GM18951 (cell line): ENCODE measurements around the gene CIRBP.

Experiments
- POLR2A ChIP-seq: IDR thresholded peaks from 4 replicates; pipeline ENCODE4 v1.6.1; 2011; ENCODE audit warnings: mild to moderate bottlenecking; ENCODE audit not compliant: insufficient read length, insufficient read depth; ENCODE audit errors: extremely low read depth
- in situ Hi-C: fragments of 300-500 bp; cut with MboI; formaldehyde crosslinking; loops from one replicate; pipeline ENCODE4 v1.12.0; 2022; ENCODE audit warnings: low sequenced_read_pairs, mixed read lengths, inconsistent platforms; ENCODE audit not compliant: unreplicated experiment

The CIRBP gene

DNA sequence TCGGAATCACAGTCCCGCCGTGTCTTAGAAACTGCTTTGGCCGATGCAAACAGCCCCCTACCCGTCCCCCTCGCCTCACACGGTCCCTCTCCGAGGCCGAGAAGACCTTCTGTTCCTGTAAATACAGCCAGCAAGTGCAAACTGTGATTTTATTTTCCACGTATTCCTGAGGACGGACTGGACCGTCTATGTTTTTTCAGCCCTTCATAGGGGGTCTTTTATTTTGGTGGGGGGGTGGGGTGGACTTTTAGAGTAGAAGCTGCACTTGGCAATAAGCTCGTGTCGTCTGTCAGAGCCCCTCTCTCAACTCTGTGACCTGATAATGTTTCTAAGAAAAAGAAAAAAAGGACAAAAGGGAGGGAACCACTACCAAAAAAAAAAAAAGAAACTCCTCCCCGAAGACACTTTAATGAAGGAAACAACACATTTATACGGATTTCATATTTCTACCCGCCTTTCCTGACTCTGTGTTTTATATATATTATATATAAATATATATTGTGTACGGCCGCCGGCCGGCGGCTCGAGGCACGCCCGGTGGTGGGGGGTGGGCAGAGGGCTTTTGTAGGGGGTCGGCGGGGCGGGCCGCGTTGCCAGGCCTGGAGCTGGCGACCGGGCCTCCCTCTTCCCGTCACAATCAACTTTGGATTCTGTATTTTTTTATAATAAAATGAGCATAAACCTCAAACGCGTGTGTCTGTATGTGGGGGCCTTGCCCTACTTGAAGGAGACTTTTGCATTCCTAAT, 31.8 kb downstream of the CIRBP start:
- in situ Hi-C loops, result loop anchor here (10.0 kb wide), 1 partner anchor 74 kb away; no protein-coding TSS in a partner anchor
- no peak for TF ChIP-seq POLR2A

DNA sequence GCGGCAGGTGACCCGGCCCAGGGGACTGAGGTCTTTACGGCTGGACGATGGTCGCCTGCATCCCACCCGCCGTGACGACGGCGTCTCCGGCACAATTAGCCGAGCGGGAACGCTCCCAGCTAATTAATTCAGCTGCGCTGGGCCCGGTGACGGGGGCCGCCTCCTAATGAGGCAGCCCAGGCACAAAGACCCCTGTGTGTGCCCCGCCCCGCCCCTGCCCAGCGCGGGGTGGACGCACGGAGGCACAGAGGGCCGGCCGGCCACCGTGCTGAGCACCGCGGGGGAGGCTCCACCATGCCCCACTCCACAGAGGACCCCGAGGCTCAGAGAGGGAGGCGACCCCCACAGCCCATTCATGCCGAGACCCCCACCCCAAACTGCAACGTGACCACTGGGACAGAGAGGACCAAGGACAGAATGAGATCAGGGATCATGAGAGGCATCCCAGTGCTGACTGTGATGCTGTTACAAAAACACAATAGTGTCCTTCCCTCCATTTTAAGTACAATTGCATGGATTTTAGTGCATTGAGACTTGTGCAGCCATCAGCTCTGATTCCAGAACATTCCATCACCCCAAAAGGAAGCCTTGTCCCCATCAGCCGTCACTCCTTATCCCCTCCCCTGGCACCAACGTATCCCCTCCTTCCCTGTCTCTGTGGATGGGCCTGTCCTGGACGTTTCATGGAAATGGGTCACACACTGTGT, 33.6 kb downstream of the CIRBP start:
- in situ Hi-C loops, result loop anchor here (10.0 kb wide), 1 partner anchor 72 kb away; no protein-coding TSS in a partner anchor
- no peak for TF ChIP-seq POLR2A

- no peak for TF ChIP-seq POLR2A
- in situ Hi-C loops, result loop anchor here (10.0 kb wide), 1 partner anchor 70 kb away; no protein-coding TSS in a partner anchor
Observed at GRCh38 chr19:1304197-1304924, 35.2 kb downstream of the CIRBP start.

DNA sequence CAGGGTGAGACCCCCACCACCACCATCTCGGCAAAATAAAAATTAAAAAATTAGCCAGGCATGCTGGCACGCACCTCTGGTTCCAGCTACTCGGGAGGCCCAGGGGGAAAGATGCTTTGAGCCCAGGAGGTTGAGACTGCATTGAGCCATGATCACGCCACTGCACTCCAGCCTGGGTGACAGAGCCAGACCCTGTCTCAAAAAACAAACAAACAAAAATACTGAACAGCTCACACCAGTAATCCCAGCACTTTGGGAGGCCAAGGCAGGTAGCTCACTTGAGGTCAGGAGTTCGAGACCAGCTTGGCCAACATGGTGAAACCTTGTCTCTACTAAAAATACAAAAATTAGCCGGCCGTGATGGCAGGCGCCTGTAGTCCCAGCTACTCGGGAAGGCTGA, 36.2 kb downstream of the CIRBP start:
- in situ Hi-C loops, result loop anchor here (10.0 kb wide), 1 partner anchor 69 kb away; no protein-coding TSS in a partner anchor

DNA sequence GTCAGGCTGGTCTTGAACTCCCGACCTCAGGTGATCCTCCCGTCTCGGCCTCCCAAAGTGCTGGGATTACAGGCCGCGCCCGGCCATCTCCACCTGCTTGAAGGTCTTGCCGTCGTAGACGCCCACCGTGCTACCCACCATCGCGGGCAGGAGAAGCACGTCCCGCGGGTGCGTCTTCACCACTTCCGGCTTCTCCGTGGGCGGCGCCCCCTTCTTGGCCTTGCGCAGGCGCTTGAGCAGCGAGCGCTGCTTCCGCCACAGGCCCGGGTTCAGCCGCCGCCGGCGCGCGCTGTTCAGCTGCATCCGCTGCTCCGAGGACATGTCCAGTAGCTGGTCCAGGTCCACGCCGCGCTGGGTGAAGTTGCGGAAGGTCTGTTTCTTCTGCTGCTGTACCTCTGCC, 38.2 kb downstream of the CIRBP start:
- no peak for TF ChIP-seq POLR2A
- in situ Hi-C loops, result loop anchor here (10.0 kb wide), 1 partner anchor 67 kb away; no protein-coding TSS in a partner anchor

GRCh38 chr19:1307755-1308303, 38.7 kb downstream of the CIRBP start:
- in situ Hi-C loops, result loop anchor here (10.0 kb wide), 1 partner anchor 67 kb away; no protein-coding TSS in a partner anchor

DNA sequence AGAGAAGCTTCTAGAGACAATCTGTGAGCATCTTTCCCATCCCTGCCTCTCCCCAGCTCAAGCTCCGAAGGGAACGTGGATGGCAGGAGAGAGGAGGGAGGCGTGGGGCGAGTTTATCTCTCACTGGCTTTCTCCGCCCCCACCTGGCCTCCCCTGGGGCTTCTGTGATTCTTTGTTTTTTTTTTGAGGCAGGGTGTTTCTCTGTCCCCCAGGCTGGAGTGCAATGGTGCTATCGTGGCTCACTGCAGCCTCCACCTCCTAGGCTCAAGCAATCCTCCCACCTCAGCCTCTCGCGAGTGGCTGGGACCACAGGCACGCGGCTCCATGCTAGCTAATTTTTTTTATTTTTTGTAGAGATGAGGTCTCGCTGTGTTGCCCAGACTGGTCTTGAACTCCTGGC, 39.6 kb downstream of the CIRBP start:
- no peak for TF ChIP-seq POLR2A
- in situ Hi-C loops, result loop anchor here (10.0 kb wide), 1 partner anchor 66 kb away; no protein-coding TSS in a partner anchor

More at GRCh38 chr19:1307755-1308303, 38.7 kb downstream of the CIRBP start:
- TF ChIP-seq POLR2A, result no peak

- TF ChIP-seq POLR2A, result no peak
- in situ Hi-C loops, result loop anchor here (10.0 kb wide), 1 partner anchor 65 kb away; no protein-coding TSS in a partner anchor
Observed at GRCh38 chr19:1309977-1310852, 41.1 kb downstream of the CIRBP start.

- no peak for TF ChIP-seq POLR2A
- in situ Hi-C loops, result no loop called here
Observed at GRCh38 chr19:1310853-1311180, 41.7 kb downstream of the CIRBP start.

DNA sequence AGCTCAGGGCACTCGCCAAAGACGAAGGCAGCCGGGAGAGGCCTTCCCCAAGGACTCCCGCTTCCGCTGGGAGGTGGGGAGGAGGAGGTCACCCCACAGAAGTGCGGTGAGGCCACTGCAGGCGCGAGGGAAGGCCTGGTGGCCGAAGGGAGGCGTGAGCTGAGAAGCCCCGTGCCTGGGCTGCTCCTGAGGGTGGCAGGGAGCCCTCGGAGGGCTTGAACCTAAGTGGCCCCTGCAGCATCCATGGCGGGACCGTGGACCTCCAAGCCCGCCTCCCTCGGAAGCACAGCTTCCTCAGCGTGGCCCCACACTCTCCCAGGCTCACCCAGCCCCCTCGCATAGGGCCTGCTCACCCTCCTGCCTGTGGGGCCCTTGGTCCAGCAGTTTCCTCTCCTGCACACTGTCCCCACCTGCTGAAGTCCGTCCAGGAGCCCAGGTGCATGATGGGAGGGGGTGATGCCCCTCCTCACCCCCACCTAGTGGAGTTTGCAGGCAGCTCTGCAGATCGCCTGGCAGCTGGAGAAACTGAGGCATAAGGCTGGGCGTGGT, 42.5 kb downstream of the CIRBP start:
- no peak for TF ChIP-seq POLR2A

DNA sequence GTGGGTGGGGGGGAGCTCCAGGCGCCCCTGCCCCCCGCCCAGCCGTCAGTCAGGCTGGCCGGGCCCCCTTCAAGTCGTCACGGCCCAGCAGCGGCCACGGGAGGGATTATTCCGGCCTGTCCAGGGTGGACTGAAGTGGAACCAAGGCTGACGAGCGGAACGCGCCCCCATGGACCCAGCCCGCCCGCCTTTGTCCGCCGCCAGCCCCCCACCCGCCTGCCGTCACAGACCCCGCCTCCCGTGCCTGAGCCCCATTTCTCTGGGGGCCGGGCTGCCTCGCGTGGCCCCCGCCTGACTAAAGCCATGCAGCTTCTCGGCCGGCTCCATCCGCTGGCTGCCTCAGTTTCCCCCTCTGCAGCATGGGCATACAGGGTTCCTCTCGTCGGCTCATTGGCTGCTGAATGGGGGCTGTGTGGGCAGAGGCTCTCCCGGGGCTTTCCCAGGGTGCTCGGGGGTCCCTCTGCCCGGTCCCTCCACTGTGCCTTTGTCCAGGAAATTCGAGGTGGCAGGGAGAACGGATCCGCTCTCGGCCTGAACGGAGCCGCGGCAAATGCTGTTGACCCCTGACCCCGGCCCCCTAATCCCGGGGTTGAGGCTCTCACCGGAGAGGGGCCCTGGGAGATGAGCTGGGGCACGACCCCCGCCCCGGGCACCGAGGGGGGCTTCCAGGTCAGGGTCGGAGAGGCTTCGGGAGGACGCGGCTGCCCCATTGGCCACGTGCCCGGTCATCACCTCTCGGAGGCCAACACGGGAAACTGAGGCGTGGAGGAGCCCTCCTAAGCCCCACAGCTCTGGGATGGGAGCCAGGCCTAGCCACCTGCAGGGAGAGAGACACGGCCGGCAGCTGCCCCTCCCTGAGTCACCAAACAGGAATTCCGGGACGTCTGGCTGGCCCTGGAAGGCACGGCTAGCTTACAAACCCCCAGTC, 43.9 kb downstream of the CIRBP start:
- TF ChIP-seq POLR2A, result no peak

More for the DNA sequence above, 42.5 kb downstream of the CIRBP start:
- in situ Hi-C loops, result no loop called here

More for the DNA sequence above, 43.9 kb downstream of the CIRBP start:
- in situ Hi-C loops, result no loop called here
